Type B pancreatic cell (in vitro differentiated cells): ENCODE results near the gene USP7. TPM values are rescaled to one million over a fixed set of nuclear protein-coding genes. Genes with fewer than 3 reads are reported as not detected.

Source experiments
- DNase-seq: peaks from one replicate; pipeline ENCODE4 v3.0.0; 2021; ENCODE audit warnings: mixed read lengths; ENCODE audit not compliant: unreplicated experiment; ENCODE audit errors: extremely low spot score
- H3K27ac Mint-ChIP-seq: 2 replicates; pipeline ENCODE4 v1.8.0; 2021; ENCODE audit warnings: mild to moderate bottlenecking, mixed read lengths
- H3K27me3 Mint-ChIP-seq: 2 replicates; pipeline ENCODE4 v1.8.0; 2021; ENCODE audit warnings: mixed read lengths
- H3K36me3 Mint-ChIP-seq: 2 replicates; pipeline ENCODE4 v1.8.0; 2021; ENCODE audit warnings: mixed read lengths
- H3K4me1 Mint-ChIP-seq: one replicate; pipeline ENCODE4 v1.8.0; 2021; ENCODE audit warnings: mixed read lengths; ENCODE audit not compliant: unreplicated experiment
- H3K4me3 Mint-ChIP-seq: 2 replicates; pipeline ENCODE4 v1.8.0; 2021; ENCODE audit warnings: mild to moderate bottlenecking, mixed read lengths
- H3K9me3 Mint-ChIP-seq: 2 replicates; pipeline ENCODE4 v1.8.0; 2021; ENCODE audit warnings: mixed read lengths
- total RNA-seq: library from RNA; stranded (reverse); gene quantifications from 2 replicates; pipeline ENCODE4 v1.2.1, GENCODE V29; 2021; ENCODE audit warnings: low replicate concordance
- TF ChIP-seq, protein P1 (sequence below): fragments of 200-600 bp; sonication (generic); conservative IDR thresholded peaks from 2 replicates; pipeline ENCODE4 v1.5.0; 2021; ENCODE audit warnings: antibody characterized with exemption, mild to moderate bottlenecking

USP7 gene
- total RNA-seq, 1 donor from 2014 or later = 118 TPM

DNA sequence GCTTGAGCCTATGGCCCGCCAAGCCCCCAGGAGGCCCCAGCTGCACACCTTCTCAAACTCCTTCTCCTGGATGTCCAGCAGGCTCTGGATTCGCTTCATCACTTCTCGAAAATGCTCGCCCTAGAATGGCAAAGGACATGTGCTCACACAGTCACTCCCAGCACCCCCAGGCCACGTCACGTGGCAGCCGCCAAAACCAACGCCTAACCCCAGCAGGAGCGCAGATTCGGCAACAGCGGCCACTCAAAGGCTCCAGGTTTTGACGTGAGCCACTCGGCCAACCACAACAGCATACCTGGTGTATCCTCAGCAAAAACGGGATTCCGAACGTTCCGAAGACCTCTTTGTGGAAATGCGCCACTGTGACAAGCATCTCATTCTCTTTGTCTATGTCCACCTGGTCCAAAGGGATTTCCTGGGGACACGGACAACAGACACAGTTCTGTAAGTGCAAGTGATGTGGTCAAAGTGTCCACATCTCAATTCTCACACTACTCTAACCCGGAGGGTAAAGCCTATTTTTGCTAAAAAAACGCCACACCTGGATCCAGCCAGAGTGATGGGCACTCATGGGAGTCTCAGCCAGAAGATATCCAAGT is 68.9 kb downstream of the USP7 start:
- TF ChIP-seq, protein P1, sequence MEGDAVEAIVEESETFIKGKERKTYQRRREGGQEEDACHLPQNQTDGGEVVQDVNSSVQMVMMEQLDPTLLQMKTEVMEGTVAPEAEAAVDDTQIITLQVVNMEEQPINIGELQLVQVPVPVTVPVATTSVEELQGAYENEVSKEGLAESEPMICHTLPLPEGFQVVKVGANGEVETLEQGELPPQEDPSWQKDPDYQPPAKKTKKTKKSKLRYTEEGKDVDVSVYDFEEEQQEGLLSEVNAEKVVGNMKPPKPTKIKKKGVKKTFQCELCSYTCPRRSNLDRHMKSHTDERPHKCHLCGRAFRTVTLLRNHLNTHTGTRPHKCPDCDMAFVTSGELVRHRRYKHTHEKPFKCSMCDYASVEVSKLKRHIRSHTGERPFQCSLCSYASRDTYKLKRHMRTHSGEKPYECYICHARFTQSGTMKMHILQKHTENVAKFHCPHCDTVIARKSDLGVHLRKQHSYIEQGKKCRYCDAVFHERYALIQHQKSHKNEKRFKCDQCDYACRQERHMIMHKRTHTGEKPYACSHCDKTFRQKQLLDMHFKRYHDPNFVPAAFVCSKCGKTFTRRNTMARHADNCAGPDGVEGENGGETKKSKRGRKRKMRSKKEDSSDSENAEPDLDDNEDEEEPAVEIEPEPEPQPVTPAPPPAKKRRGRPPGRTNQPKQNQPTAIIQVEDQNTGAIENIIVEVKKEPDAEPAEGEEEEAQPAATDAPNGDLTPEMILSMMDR = no peak
- no peaks in the 10 kb centered on the region for H3K9me3 Mint-ChIP-seq
- no peaks in the 10 kb centered on the region for H3K27me3 Mint-ChIP-seq
- no peak overlapping the region for H3K4me3 Mint-ChIP-seq
- H3K27ac Mint-ChIP-seq = peak overlapping the region; percentile 26
- peaks cover 8% of the 10 kb centered on the region for H3K4me1 Mint-ChIP-seq
- H3K36me3 Mint-ChIP-seq = peaks cover 26% of the 10 kb centered on the region
- DNase-seq = no peak

- DNase-seq = no peak
- Mint-ChIP-seq H3K4me1 (peaks cover 8% of the 10 kb centered on the region), H3K27me3 (no peaks in the 10 kb centered on the region), H3K9me3 (no peaks in the 10 kb centered on the region), H3K27ac (no peak overlapping the region), H3K36me3 (peaks cover 26% of the 10 kb centered on the region), H3K4me3 (no peak overlapping the region)
- TF ChIP-seq, protein P1 = no peak
Measured at GRCh38 chr16:8893976-8894690, 69.6 kb downstream of the USP7 start.

GRCh38 chr16:8893426-8893825 is 70.3 kb downstream of the USP7 start:
- Mint-ChIP-seq H3K27me3 (no peaks in the 10 kb centered on the region), H3K36me3 (peaks cover 23% of the 10 kb centered on the region), H3K4me3 (no peak overlapping the region), H3K4me1 (peaks cover 8% of the 10 kb centered on the region), H3K9me3 (no peaks in the 10 kb centered on the region), H3K27ac (no peak overlapping the region)
- DNase-seq = no peak
- TF ChIP-seq, protein P1 = peak; percentile 45

DNA sequence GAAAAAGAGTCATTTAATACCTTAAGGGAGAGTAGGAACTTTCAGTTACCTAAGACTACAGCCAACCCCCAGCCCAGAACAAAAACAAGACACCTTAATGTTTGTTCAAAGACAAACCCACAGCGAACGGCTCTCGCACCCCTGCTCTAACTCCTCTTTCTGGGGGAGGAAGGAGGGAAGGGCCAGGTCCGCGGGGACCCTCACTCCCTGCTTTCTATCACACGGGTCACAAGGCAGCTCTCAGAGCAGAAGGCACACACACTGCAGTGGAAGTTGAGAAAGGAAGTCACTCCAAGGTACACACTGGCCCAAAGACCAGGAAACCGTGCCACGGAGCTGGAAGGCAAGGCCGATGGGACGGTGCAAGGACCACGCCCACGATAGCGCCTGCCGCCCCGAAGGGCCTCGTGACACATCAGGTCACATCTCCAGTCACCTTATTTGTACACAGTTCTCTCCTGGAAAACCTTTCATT is 71.6 kb downstream of the USP7 start:
- peaks cover 20% of the 10 kb centered on the region for H3K36me3 Mint-ChIP-seq
- no peaks in the 10 kb centered on the region for H3K9me3 Mint-ChIP-seq
- TF ChIP-seq, protein P1 = no peak
- no peaks in the 10 kb centered on the region for H3K27me3 Mint-ChIP-seq
- H3K4me1 Mint-ChIP-seq = peaks cover 8% of the 10 kb centered on the region
- peak overlapping the region; percentile 13 for H3K27ac Mint-ChIP-seq
- DNase-seq = no peak
- H3K4me3 Mint-ChIP-seq = no peak overlapping the region

DNA sequence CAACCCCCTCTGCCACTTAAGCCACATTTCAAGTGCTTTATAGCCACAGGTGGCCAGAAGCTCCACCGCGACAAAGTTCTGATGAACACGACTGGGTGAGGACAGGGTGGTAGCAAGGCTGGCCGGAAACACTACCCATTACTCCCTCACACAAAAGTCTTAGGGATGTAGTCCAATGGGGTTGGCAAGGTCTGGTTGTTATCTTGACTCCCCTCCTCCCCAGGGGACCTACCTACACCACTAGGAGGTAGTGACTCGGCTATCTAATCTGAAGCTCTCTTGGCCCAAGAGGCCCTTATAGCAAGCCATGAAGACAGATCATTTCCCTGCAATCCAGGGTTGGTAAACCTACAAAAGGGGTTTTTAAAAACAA is 73.2 kb downstream of the USP7 start:
- DNase-seq = no peak
- TF ChIP-seq, protein P1 = no peak
- Mint-ChIP-seq H3K27ac (no peak overlapping the region), H3K4me3 (no peak overlapping the region), H3K4me1 (peaks cover 19% of the 10 kb centered on the region), H3K27me3 (no peaks in the 10 kb centered on the region), H3K9me3 (no peaks in the 10 kb centered on the region), H3K36me3 (peaks cover 20% of the 10 kb centered on the region)
